ENCODE measurements around the gene IMMP2L.

The IMMP2L gene

GRCh38 chr7:111554086-111554485 lies 8.2 kb downstream of the IMMP2L start:
- DNase-seq (ENCODE audit: extremely low read depth, low read depth), result no peak
- no peak for TF ChIP-seq CTCF (IDR thresholded peaks at IDR 0.05; ENCODE audit: low read depth, low read length)

- TF ChIP-seq CTCF (IDR thresholded peaks at IDR 0.05; ENCODE audit: low read depth, low read length), result no peak
- no peak for DNase-seq (ENCODE audit: extremely low read depth, low read depth)
Measured at GRCh38 chr7:111541067-111541466, 21.2 kb downstream of the IMMP2L start.

- no peak for TF ChIP-seq CTCF (IDR thresholded peaks at IDR 0.05; ENCODE audit: low read depth, low read length)
- no peak for DNase-seq (ENCODE audit: extremely low read depth, low read depth)
Measured at GRCh38 chr7:111540199-111540815, 22.0 kb downstream of the IMMP2L start.

- no peak for TF ChIP-seq CTCF (IDR thresholded peaks at IDR 0.05; ENCODE audit: low read depth, low read length)
- DNase-seq (ENCODE audit: extremely low read depth, low read depth), result no peak
Measured at GRCh38 chr7:111537134-111537533, 25.2 kb downstream of the IMMP2L start.

GRCh38 chr7:111535142-111535870 lies 27.0 kb downstream of the IMMP2L start:
- no peak for DNase-seq (ENCODE audit: extremely low read depth, low read depth)
- TF ChIP-seq CTCF (IDR thresholded peaks at IDR 0.05; ENCODE audit: low read depth, low read length), result no peak

GRCh38 chr7:111532625-111533024 lies 29.7 kb downstream of the IMMP2L start:
- DNase-seq (ENCODE audit: extremely low read depth, low read depth), result no peak
- no peak for TF ChIP-seq CTCF (IDR thresholded peaks at IDR 0.05; ENCODE audit: low read depth, low read length)

GRCh38 chr7:111531993-111532392 lies 30.3 kb downstream of the IMMP2L start:
- no peak for TF ChIP-seq CTCF (IDR thresholded peaks at IDR 0.05; ENCODE audit: low read depth, low read length)

More at GRCh38 chr7:111531993-111532392, 30.3 kb downstream of the IMMP2L start:
- DNase-seq (ENCODE audit: extremely low read depth, low read depth), result no peak
